GM12873 (cell line): ENCODE data around the gene WDR17.

Source experiments
- CTCF ChIP-seq: IDR thresholded peaks from 2 replicates; pipeline ENCODE4 v1.5.1; 2012; ENCODE audit warnings: low read depth, mild to moderate bottlenecking, moderate library complexity, low read length, control low read depth; ENCODE audit not compliant: insufficient read depth; ENCODE audit errors: missing control alignments

Gene WDR17

GRCh38 chr4:176090115-176090514, 24.5 kb downstream of the WDR17 start:
- TF ChIP-seq CTCF: no peak

GRCh38 chr4:176099314-176099713, 33.7 kb downstream of the WDR17 start:
- no peak for TF ChIP-seq CTCF

GRCh38 chr4:176102414-176103063, 36.9 kb downstream of the WDR17 start:
- TF ChIP-seq CTCF: no peak

GRCh38 chr4:176107695-176108094, 42.1 kb downstream of the WDR17 start:
- TF ChIP-seq CTCF: no peak

- TF ChIP-seq CTCF: peak; percentile 76
These were observed 58.2 kb downstream of the WDR17 start for GRCh38 chr4:176123710-176124407.

GRCh38 chr4:176125063-176125462, 59.4 kb downstream of the WDR17 start:
- no peak for TF ChIP-seq CTCF

- no peak for TF ChIP-seq CTCF
These were observed 69.0 kb downstream of the WDR17 start for GRCh38 chr4:176134670-176135069.
